IMR-90 (cell line): ENCODE measurements around the gene UBE2N. TPM values are rescaled to one million over a fixed set of nuclear protein-coding genes. Genes with fewer than 3 reads are reported as not detected.

Experiments used
- ATAC-seq: fragments of 200-7000 bp; cut with Tn5 transposase; 2 replicates; pipeline ENCODE4 v1.9.1; 2020; ENCODE audit warnings: low read depth, mild to moderate bottlenecking, moderate library complexity
- BruUV-seq: library from RNA; stranded (reverse); fragments of 400-500 nt; replicated peaks from 2 replicates; lab custom pipeline; 2021; lab: Mats Ljungman, UMichigan
- CTCF ChIA-PET: fragments of 300-600 bp; formaldehyde crosslinking; extraction: SDS; loops from one replicate; lab custom pipeline; 2021; ENCODE audit warnings: antibody characterized with exemption; lab: Yijun Ruan, JAX
- POLR2A ChIA-PET: fragments of 300-600 bp; sonication (Branson Sonifier 250); formaldehyde crosslinking; loops from one replicate; lab custom pipeline; 2022; ENCODE audit warnings: antibody characterized with exemption; ENCODE audit not compliant: unreplicated experiment; lab: Charles Lee
- DNase-seq: peaks from one replicate; pipeline ENCODE4 v3.0.0; 2013
- H2AFZ ChIP-seq: replicated peaks from 2 replicates; pipeline ENCODE3; 2013; ENCODE audit warnings: low read length, mild to moderate bottlenecking; ENCODE audit not compliant: poor library complexity
- H2AK5ac ChIP-seq: 2 replicates; pipeline ENCODE4 v1.6.1; 2013; ENCODE audit warnings: low read depth, low read length, inconsistent platforms
- H2AK9ac ChIP-seq: replicated peaks from 2 replicates; pipeline ENCODE3; 2013; ENCODE audit warnings: mild to moderate bottlenecking, low read depth, low read length, moderate library complexity; ENCODE audit not compliant: poor library complexity
- H2BK120ac ChIP-seq: 2 replicates; pipeline ENCODE4 v1.6.1; 2013; ENCODE audit warnings: low read depth, low read length, inconsistent platforms
- H2BK15ac ChIP-seq: 3 replicates; pipeline ENCODE4 v1.6.1; 2013; ENCODE audit warnings: low read depth, low read length, inconsistent platforms
- H2BK20ac ChIP-seq: 2 replicates; pipeline ENCODE4 v1.6.1; 2013; ENCODE audit warnings: low read depth, mild to moderate bottlenecking, inconsistent platforms, low read length, moderate library complexity
- H2BK5ac ChIP-seq: 2 replicates; pipeline ENCODE4 v1.6.1; 2013; ENCODE audit warnings: mild to moderate bottlenecking, low read depth, low read length, inconsistent platforms; ENCODE audit not compliant: poor library complexity, severe bottlenecking
- H3K14ac ChIP-seq: replicated peaks from 2 replicates; pipeline ENCODE4 v1.6.1; 2013; ENCODE audit warnings: low read depth, low read length, inconsistent platforms
- H3K18ac ChIP-seq: 2 replicates; pipeline ENCODE4 v1.6.1; 2013; ENCODE audit warnings: low read depth, low read length, control low read depth
- H3K23ac ChIP-seq: 2 replicates; pipeline ENCODE4 v1.6.1; 2013; ENCODE audit warnings: low read depth, low read length, inconsistent platforms
- H3K27ac ChIP-seq: 2 replicates; pipeline ENCODE4 v1.5.1; 2013; ENCODE audit warnings: mild to moderate bottlenecking, control low read depth, low read length; ENCODE audit not compliant: insufficient read depth
- H3K27me3 ChIP-seq: 2 replicates; pipeline ENCODE4 v1.6.1; 2013; ENCODE audit warnings: low read length; ENCODE audit not compliant: control insufficient read depth, insufficient read depth
- H3K36me3 ChIP-seq: 2 replicates; pipeline ENCODE4 v1.6.1; 2013; ENCODE audit warnings: low read length, mixed read lengths; ENCODE audit not compliant: control insufficient read depth, insufficient read depth
- H3K4ac ChIP-seq: 2 replicates; pipeline ENCODE4 v1.6.1; 2013; ENCODE audit warnings: low read depth, low read length, inconsistent platforms
- H3K4me1 ChIP-seq: 2 replicates; pipeline ENCODE4 v1.6.1; 2013; ENCODE audit warnings: low read length, mixed read lengths; ENCODE audit not compliant: control insufficient read depth, insufficient read depth
- H3K4me2 ChIP-seq: 2 replicates; pipeline ENCODE4 v1.6.1; 2013; ENCODE audit warnings: low read depth, mild to moderate bottlenecking, control low read depth, low read length, moderate library complexity
- H3K4me3 ChIP-seq: 2 replicates; pipeline ENCODE4 v1.5.1; 2013; ENCODE audit warnings: low read depth, mild to moderate bottlenecking, control low read depth, low read length, moderate library complexity; ENCODE audit not compliant: insufficient read depth
- H3K56ac ChIP-seq: 2 replicates; pipeline ENCODE4 v1.6.1; 2013; ENCODE audit warnings: low read length, inconsistent platforms; ENCODE audit not compliant: insufficient read depth; ENCODE audit errors: extremely low read depth
- H3K79me1 ChIP-seq, 2 experiments: 2 replicates each; pipeline ENCODE4 v1.6.1; 2013; ENCODE audit warnings: low read length in 2 of 2, inconsistent platforms in 1 of 2, low read depth in 1 of 2
- H3K9ac ChIP-seq: 2 replicates; pipeline ENCODE4 v1.6.1; 2013; ENCODE audit warnings: low read depth, low read length, control low read depth
- H3K9me1 ChIP-seq: 2 replicates; pipeline ENCODE4 v1.6.1; 2013; ENCODE audit warnings: low read length, inconsistent platforms; ENCODE audit not compliant: insufficient read depth
- H3K9me3 ChIP-seq: 2 replicates; pipeline ENCODE4 v1.6.1; 2013; ENCODE audit warnings: low read length; ENCODE audit not compliant: control insufficient read depth, insufficient read depth
- H4K20me1 ChIP-seq: 2 replicates; pipeline ENCODE4 v1.6.1; 2013; ENCODE audit warnings: low read length, inconsistent platforms; ENCODE audit not compliant: insufficient read depth
- H4K5ac ChIP-seq: 2 replicates; pipeline ENCODE4 v1.6.1; 2013; ENCODE audit warnings: mild to moderate bottlenecking, low read depth, low read length, control low read depth
- H4K8ac ChIP-seq, 2 experiments: 2 replicates each; pipeline ENCODE4 v1.6.1; 2013; ENCODE audit warnings: low read depth in 2 of 2, low read length in 2 of 2, control low read depth in 1 of 2, inconsistent platforms in 1 of 2
- H4K91ac ChIP-seq: 2 replicates; pipeline ENCODE4 v1.6.1; 2013; ENCODE audit warnings: low read depth, low read length, inconsistent platforms; ENCODE audit not compliant: insufficient read depth
- BHLHE40 ChIP-seq: fragments of 150-350 bp; IDR thresholded peaks from 2 replicates; pipeline ENCODE4 v1.6.1; 2016; ENCODE audit warnings: mild to moderate bottlenecking, low read depth, low read length
- CEBPB ChIP-seq: IDR thresholded peaks from 2 replicates; pipeline ENCODE4 v1.6.1; 2012; ENCODE audit warnings: low read depth, low read length, improper control_type of control experiment
- CHD1 ChIP-seq: IDR thresholded peaks from 2 replicates; pipeline ENCODE4 v1.6.1; 2012; ENCODE audit warnings: low read depth, low read length, improper control_type of control experiment
- CTCF ChIP-seq: conservative IDR thresholded peaks from 2 replicates; pipeline ENCODE4 v1.5.1; 2012; ENCODE audit warnings: mild to moderate bottlenecking, low read depth, low read length, improper control_type of control experiment
- ELK1 ChIP-seq: fragments of 150-350 bp; IDR thresholded peaks from 2 replicates; pipeline ENCODE4 v1.6.1; 2016; ENCODE audit warnings: low read depth, mild to moderate bottlenecking, low read length, moderate library complexity, borderline replicate concordance
- FOS ChIP-seq: fragments of 150-350 bp; IDR thresholded peaks from 2 replicates; pipeline ENCODE4 v1.6.1; 2016; ENCODE audit warnings: low read depth, low read length
- MAFK ChIP-seq: IDR thresholded peaks from 2 replicates; pipeline ENCODE4 v1.6.1; 2012; ENCODE audit warnings: low read depth, low read length, improper control_type of control experiment
- MAZ ChIP-seq: IDR thresholded peaks from 2 replicates; pipeline ENCODE4 v1.6.1; 2012; ENCODE audit warnings: low read depth, mild to moderate bottlenecking, low read length, improper control_type of control experiment, moderate library complexity, borderline replicate concordance
- MXI1 ChIP-seq: IDR thresholded peaks from 2 replicates; pipeline ENCODE4 v1.6.1; 2012; ENCODE audit warnings: low read depth, mild to moderate bottlenecking, low read length, moderate library complexity, borderline replicate concordance
- NFE2L2 ChIP-seq: fragments of 150-350 bp; IDR thresholded peaks from 2 replicates; pipeline ENCODE4 v1.6.1; 2016; ENCODE audit warnings: low read depth, mild to moderate bottlenecking, low read length
- POLR2A ChIP-seq: IDR thresholded peaks from 2 replicates; pipeline ENCODE4 v1.6.1; 2012; ENCODE audit warnings: mild to moderate bottlenecking, low read depth, low read length
- RAD21 ChIP-seq: IDR thresholded peaks from 2 replicates; pipeline ENCODE4 v1.6.1; 2012; ENCODE audit warnings: low read length, improper control_type of control experiment
- RCOR1 ChIP-seq: IDR thresholded peaks from 2 replicates; pipeline ENCODE4 v1.6.1; 2012; ENCODE audit warnings: mild to moderate bottlenecking, low read length, improper control_type of control experiment; ENCODE audit not compliant: insufficient replicate concordance
- RFX5 ChIP-seq: IDR thresholded peaks from 2 replicates; pipeline ENCODE4 v1.8.0; 2012; ENCODE audit warnings: low read depth, mild to moderate bottlenecking, low read length, moderate library complexity
- SMC3 ChIP-seq: fragments of 150-350 bp; IDR thresholded peaks from 2 replicates; pipeline ENCODE4 v1.6.1; 2016; ENCODE audit warnings: low read depth, mild to moderate bottlenecking, antibody characterized with exemption, low read length, moderate library complexity
- USF2 ChIP-seq: fragments of 150-350 bp; IDR thresholded peaks from 2 replicates; pipeline ENCODE4 v1.6.1; 2017; ENCODE audit warnings: mild to moderate bottlenecking, antibody characterized with exemption, low read length, low read depth
- WGBS, 2 experiments: methylation state at CpG; one replicate each; pipeline versions ENCODE4 v1.1.5 to v1.1.7; 2013; ENCODE audit warnings: missing lambda C conversion rate in 2 of 2; ENCODE audit not compliant: insufficient read length in 1 of 2; ENCODE audit errors: extremely low coverage in 2 of 2; 5-methylcytosine and 5-hydroxymethylcytosine counted together
- dilution Hi-C: fragments of 300-500 bp; cut with HindIII; formaldehyde crosslinking; loops from one replicate; pipeline ENCODE4 v1.14.3; 2018; ENCODE audit warnings: low sequenced_read_pairs; ENCODE audit not compliant: unreplicated experiment
- in situ Hi-C: fragments of 300-500 bp; cut with MboI; formaldehyde crosslinking; loops from 3 replicates; pipeline ENCODE4 v1.14.3; 2019; ENCODE audit warnings: low sequenced_read_pairs, inconsistent platforms, mixed read lengths
- intact Hi-C: fragments of 100-400 bp; cut with micrococcal nuclease; formaldehyde crosslinking; loops from 2 replicates; pipeline ENCODE4 v1.10.0; 2022
- polyA plus RNA-seq, 3 experiments: library from polyadenylated mRNA; depleted of rRNA; stranded (reverse); fragments of >200 nt; gene quantifications; 2 replicates each; pipeline ENCODE4 v1.2.3, GENCODE V29; 2012; ENCODE audit warnings: low replicate concordance in 1 of 3
- total RNA-seq: library from RNA; depleted of rRNA; stranded (reverse); fragments of >200 nt; gene quantifications from 2 replicates; pipeline ENCODE4 v1.2.3, GENCODE V29; 2012

UBE2N gene
- total and polyA plus RNA-seq, 2 of the 4 experiments (the other 2 are of a cell fraction), result 64.5 to 103 TPM

- Histone ChIP-seq H2BK20ac (no peak overlapping the region), H3K36me3 (no peaks in the 10 kb centered on the region), H2AK9ac (no peak overlapping the region), H3K9me3 (no peaks in the 10 kb centered on the region), H3K4me2 (no peak overlapping the region), H3K79me1 (no peaks in the 10 kb centered on the region), H4K5ac (no peak overlapping the region), H3K9ac (no peak overlapping the region), H3K27ac (no peak overlapping the region), H3K23ac (no peak overlapping the region), H2AFZ (no peak overlapping the region), H3K9me1 (no peaks in the 10 kb centered on the region), H4K20me1 (no peaks in the 10 kb centered on the region; the same call in 1 of the 2 replicates), H3K27me3 (no peaks in the 10 kb centered on the region), H2BK5ac (no peak overlapping the region), H3K14ac (no peak overlapping the region), H4K8ac (no peak overlapping the region), H2AK5ac (no peak overlapping the region), H3K18ac (no peak overlapping the region), H3K4me3 (no peak overlapping the region), H3K4me1 (no peaks in the 10 kb centered on the region), H3K56ac (no peak overlapping the region), H4K91ac (no peak overlapping the region), H2BK120ac (no peak overlapping the region), H3K4ac (no peak overlapping the region), H2BK15ac (no peak overlapping the region)
- dilution Hi-C loops (no loop called here), intact Hi-C loops (no loop called here), in situ Hi-C loops (no loop called here)
- DNase-seq (no peak), ATAC-seq (no peak)
- ChIA-PET CTCF (no interaction called here), POLR2A (no interaction called here)
- no TSS peak for BruUV-seq
- WGBS, 2 experiments, result no CpG with 5 or more reads among the region's 5 CpGs
- TF ChIP-seq USF2 (no peak), POLR2A (no peak), MAZ (no peak), SMC3 (no peak), ELK1 (no peak), RCOR1 (no peak), RFX5 (no peak), RAD21 (no peak), FOS (no peak), CTCF (no peak), BHLHE40 (no peak), NFE2L2 (no peak), MXI1 (no peak), CEBPB (no peak), MAFK (no peak), CHD1 (no peak)
Observed at GRCh38 chr12:93459097-93459496, 17.4 kb upstream of the UBE2N start.
